ENCODE data around the gene FOXP4.

Gene FOXP4

GRCh38 chr6:41581381-41581991, 35.3 kb downstream of the FOXP4 start:
- TF ChIP-seq GATA1 (IDR thresholded peaks at IDR 0.05; ENCODE audit: low read depth, low read length) (no peak), POLR2A (IDR thresholded peaks at IDR 0.05; ENCODE audit: low read length) (no peak)
- DNase-seq: no peak

- TF ChIP-seq POLR2A (IDR thresholded peaks at IDR 0.05; ENCODE audit: low read length) (no peak), GATA1 (IDR thresholded peaks at IDR 0.05; ENCODE audit: low read depth, low read length) (no peak)
- DNase-seq: no peak
These were observed 36.4 kb downstream of the FOXP4 start for GRCh38 chr6:41582540-41582939.

DNA sequence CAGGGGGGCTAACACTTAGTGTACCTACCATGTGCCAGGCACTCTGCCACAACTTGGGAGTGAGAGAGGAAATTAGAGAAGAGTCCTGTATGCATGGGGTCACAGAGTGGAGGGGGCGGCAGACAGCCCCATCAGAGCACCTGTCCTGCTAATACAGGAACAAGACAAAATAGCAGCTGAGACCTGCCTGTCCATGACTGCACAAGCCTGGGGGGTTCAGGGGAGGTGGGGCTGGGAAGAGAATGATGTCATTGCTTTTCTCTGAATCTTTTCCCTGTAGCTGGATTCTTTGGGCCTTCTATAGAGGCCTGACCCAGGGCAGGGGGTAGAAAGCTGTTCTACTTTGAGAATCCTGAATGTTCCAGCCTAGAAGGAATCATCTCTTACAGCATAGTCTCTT, 37.4 kb downstream of the FOXP4 start:
- no peak for DNase-seq
- TF ChIP-seq POLR2A (IDR thresholded peaks at IDR 0.05; ENCODE audit: low read length): no peak
- no peak for TF ChIP-seq GATA1 (IDR thresholded peaks at IDR 0.05; ENCODE audit: low read depth, low read length)

DNA sequence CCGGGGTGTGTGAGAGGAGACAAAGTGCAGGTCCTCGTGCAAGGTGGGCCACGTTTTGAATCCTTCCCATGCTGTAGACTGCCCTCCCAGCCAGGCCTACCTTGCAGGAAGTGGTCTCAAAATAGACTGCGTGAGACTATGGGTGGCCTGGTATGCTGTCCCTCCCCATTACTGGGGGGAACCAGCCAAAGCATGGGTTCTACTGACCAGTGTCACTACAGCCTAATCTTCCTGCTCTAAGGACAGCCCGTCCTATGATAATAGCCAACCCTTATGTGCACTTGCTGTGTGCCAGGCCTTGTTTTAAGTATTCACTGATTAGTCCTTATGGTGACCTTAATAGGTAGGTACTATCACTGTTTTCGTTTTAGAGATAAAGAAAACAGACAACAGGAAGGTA, 38.0 kb downstream of the FOXP4 start:
- TF ChIP-seq POLR2A (IDR thresholded peaks at IDR 0.05; ENCODE audit: low read length): no peak
- no peak for TF ChIP-seq GATA1 (IDR thresholded peaks at IDR 0.05; ENCODE audit: low read depth, low read length)
- DNase-seq: no peak

- TF ChIP-seq GATA1 (IDR thresholded peaks at IDR 0.05; ENCODE audit: low read depth, low read length) (no peak), POLR2A (IDR thresholded peaks at IDR 0.05; ENCODE audit: low read length) (no peak)
- no peak for DNase-seq
These were observed 38.6 kb downstream of the FOXP4 start for GRCh38 chr6:41584668-41585205.

- no peak for DNase-seq
- no peak for TF ChIP-seq POLR2A (IDR thresholded peaks at IDR 0.05; ENCODE audit: low read length)
- TF ChIP-seq GATA1 (IDR thresholded peaks at IDR 0.05; ENCODE audit: low read depth, low read length): no peak
These were observed 39.4 kb downstream of the FOXP4 start for GRCh38 chr6:41585605-41586004.

GRCh38 chr6:41586252-41587007, 40.2 kb downstream of the FOXP4 start:
- TF ChIP-seq GATA1 (IDR thresholded peaks at IDR 0.05; ENCODE audit: low read depth, low read length) (no peak), POLR2A (IDR thresholded peaks at IDR 0.05; ENCODE audit: low read length) (no peak)
- no peak for DNase-seq

DNA sequence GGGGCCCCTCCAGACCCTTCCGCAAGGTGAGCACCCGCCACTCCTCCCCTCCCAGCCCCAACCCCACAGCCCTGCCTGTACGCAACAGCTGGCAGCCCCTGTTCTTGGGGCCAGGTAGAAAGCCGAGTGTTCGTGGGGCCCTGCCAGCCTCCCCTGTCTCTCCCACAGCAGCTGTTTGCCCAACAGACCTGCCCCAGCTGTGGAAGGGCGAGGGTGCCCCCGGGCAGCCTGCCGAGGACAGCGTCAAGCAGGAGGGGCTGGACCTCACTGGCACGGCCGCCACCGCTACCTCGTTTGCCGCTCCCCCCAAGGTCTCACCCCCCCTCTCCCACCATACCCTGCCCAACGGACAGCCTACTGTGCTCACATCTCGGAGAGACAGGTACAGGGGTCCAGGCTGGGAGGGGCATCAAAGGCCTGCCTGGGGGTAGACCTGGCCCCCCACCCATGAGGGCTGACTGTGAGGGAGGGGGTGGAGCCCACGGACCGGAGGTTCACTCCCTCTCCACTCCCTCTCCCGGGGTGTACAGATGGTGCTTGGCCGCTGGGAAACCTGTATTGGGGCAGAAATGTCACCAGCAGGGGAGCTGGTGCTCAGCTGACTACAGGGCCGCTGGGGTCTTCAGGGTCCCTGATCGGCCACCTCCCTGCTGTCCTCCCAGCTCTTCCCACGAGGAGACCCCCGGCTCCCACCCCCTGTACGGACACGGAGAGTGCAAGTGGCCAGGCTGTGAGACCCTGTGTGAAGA, 41.1 kb downstream of the FOXP4 start:
- DNase-seq: no peak
- TF ChIP-seq GATA1 (IDR thresholded peaks at IDR 0.05; ENCODE audit: low read depth, low read length) (no peak), POLR2A (IDR thresholded peaks at IDR 0.05; ENCODE audit: low read length) (no peak)

DNA sequence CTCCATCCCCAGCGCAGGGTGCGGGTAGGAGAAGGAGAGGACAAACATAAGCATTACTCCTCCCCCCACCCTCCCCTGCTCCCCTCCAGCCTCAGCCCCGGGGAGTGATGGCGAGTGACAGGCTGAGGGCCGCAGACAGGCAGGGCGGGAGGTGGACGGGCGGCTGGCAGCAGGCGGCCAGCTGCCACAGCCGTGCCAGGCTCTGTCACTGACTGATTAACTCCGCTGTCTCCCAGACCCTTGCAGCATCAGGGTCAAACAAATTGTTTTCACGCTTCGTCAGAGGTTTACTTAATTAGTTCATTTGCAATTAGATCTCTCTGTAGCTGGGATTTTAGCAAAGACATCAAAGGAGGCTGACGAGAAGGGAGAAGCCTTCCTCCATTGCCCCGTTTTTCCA, 41.9 kb downstream of the FOXP4 start:
- DNase-seq: no peak
- TF ChIP-seq POLR2A (IDR thresholded peaks at IDR 0.05; ENCODE audit: low read length) (no peak), GATA1 (IDR thresholded peaks at IDR 0.05; ENCODE audit: low read depth, low read length) (no peak)

DNA sequence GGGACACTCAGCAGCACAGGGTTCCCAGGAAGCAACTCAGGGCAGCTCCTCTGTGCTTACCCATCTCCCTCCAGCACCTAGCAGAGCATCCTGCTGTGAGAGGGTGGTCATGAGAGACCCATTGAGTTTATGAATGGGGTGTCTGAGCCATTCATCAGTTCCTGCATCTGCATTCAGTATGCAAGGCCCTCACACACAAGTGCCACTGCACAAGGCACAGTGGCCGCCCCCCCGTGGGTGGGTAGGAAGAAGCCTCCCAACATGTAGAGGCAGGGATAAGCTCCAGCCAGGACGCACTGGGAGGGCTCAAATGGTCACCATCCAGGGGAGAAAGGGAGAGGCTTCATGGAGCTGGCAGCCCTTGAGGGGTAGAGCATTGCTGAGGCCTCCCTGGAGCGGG, 43.0 kb downstream of the FOXP4 start:
- no peak for TF ChIP-seq POLR2A (IDR thresholded peaks at IDR 0.05; ENCODE audit: low read length)
- no peak for TF ChIP-seq GATA1 (IDR thresholded peaks at IDR 0.05; ENCODE audit: low read depth, low read length)
- DNase-seq: no peak

- DNase-seq: no peak
- TF ChIP-seq GATA1 (IDR thresholded peaks at IDR 0.05; ENCODE audit: low read depth, low read length): no peak
- TF ChIP-seq POLR2A (IDR thresholded peaks at IDR 0.05; ENCODE audit: low read length): no peak
These were observed 43.7 kb downstream of the FOXP4 start for GRCh38 chr6:41589636-41590622.

DNA sequence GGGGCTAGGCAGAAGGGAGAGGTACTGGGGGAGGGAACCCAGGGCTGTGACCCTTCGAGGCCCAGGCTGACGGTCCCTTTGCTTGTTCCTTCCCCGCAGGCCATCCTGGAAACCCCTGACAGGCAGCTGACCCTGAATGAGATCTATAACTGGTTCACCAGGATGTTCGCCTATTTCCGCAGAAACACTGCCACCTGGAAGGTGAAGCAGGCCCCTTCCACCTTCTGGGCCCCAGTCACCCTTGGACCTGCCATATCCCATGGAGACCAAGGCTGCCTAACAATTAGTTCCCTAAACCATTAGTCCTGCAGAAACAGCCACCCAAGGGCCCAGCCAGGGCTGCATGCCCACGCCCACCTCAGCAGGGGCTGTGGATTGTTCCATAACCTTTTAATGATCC, 44.9 kb downstream of the FOXP4 start:
- TF ChIP-seq GATA1 (IDR thresholded peaks at IDR 0.05; ENCODE audit: low read depth, low read length): no peak
- TF ChIP-seq POLR2A (IDR thresholded peaks at IDR 0.05; ENCODE audit: low read length): no peak

GRCh38 chr6:41591859-41592502, 45.8 kb downstream of the FOXP4 start:
- TF ChIP-seq POLR2A (IDR thresholded peaks at IDR 0.05; ENCODE audit: low read length) (no peak), GATA1 (IDR thresholded peaks at IDR 0.05; ENCODE audit: low read depth, low read length) (no peak)
- DNase-seq: peak; percentile 57 to 81

More for the DNA sequence above, 44.9 kb downstream of the FOXP4 start:
- no peak for DNase-seq
